Activated CD4-positive, alpha-beta memory T cell treated with anti-CD3 and anti-CD28 coated beads for 36 hours (primary cell): Measurements from ENCODE around the gene TMEM9. TPM values are rescaled to one million over a fixed set of nuclear protein-coding genes. Genes with fewer than 3 reads are reported as not detected.

Experiments used
- CTCF ChIA-PET: fragments of 350-600 bp; sonication (Branson Sonifier 250); formaldehyde crosslinking; loops from one replicate; lab custom pipeline; 2021; ENCODE audit warnings: antibody characterized with exemption, inconsistent platforms; lab: Charles Lee
- POLR2A ChIA-PET: fragments of 350-600 bp; sonication (Branson Sonifier 250); formaldehyde crosslinking; loops from one replicate; lab custom pipeline; 2021; ENCODE audit warnings: antibody characterized with exemption; lab: Charles Lee
- DNase-seq: peaks from one replicate; pipeline ENCODE4 v3.0.0-alpha.2; 2020
- H3K27ac Mint-ChIP-seq: one replicate; pipeline ENCODE4 v1.8.0; 2021; ENCODE audit warnings: mixed read lengths
- H3K27me3 Mint-ChIP-seq: one replicate; pipeline ENCODE4 v1.8.0; 2021; ENCODE audit warnings: mixed read lengths
- H3K36me3 Mint-ChIP-seq: one replicate; pipeline ENCODE4 v1.8.0; 2021; ENCODE audit warnings: mixed read lengths
- H3K4me1 Mint-ChIP-seq: one replicate; pipeline ENCODE4 v1.8.0; 2021; ENCODE audit warnings: low read depth, mixed read lengths
- H3K4me3 Mint-ChIP-seq: one replicate; pipeline ENCODE4 v1.8.0; 2021; ENCODE audit warnings: mild to moderate bottlenecking, mixed read lengths
- H3K9me3 Mint-ChIP-seq: one replicate; pipeline ENCODE4 v1.8.0; 2021; ENCODE audit warnings: mixed read lengths
- intact Hi-C: fragments of 100-400 bp; cut with micrococcal nuclease; formaldehyde crosslinking; loops from one replicate; pipeline ENCODE4 v1.15.1; 2023
- total RNA-seq, 2 experiments: library from RNA; stranded (reverse); gene quantifications; one replicate each; pipeline ENCODE4 v1.2.3, GENCODE V29; 2021

TMEM9 gene
- total RNA-seq, 2 experiments from 2014 or later: 21.7 to 22.5 TPM

- ChIA-PET POLR2A (no interaction called here), CTCF (no interaction called here)
- Mint-ChIP-seq H3K4me3 (no peak overlapping the region), H3K9me3 (no peaks in the 10 kb centered on the region), H3K4me1 (peaks cover 20% of the 10 kb centered on the region), H3K27ac (no peak overlapping the region), H3K27me3 (peaks cover 16% of the 10 kb centered on the region), H3K36me3 (no peaks in the 10 kb centered on the region)
- intact Hi-C loops: no loop called here
- no peak for DNase-seq
Measured at GRCh38 chr1:201156819-201157218, 2.5 kb upstream of the TMEM9 start.

GRCh38 chr1:201156346-201156745, 2.1 kb upstream of the TMEM9 start:
- ChIA-PET CTCF (interaction anchor here (0.9 to 1.0 kb wide), 2 partner anchors 13 to 42 kb away, joined by 3 read pairs; no protein-coding TSS in a partner anchor), POLR2A (no interaction called here)
- H3K4me1 Mint-ChIP-seq: peaks cover 20% of the 10 kb centered on the region
- H3K9me3 Mint-ChIP-seq: no peaks in the 10 kb centered on the region
- DNase-seq: no peak
- peaks cover 2% of the 10 kb centered on the region for H3K36me3 Mint-ChIP-seq
- H3K27me3 Mint-ChIP-seq: peaks cover 16% of the 10 kb centered on the region
- no peak overlapping the region for H3K27ac Mint-ChIP-seq
- intact Hi-C loops: no loop called here
- no peak overlapping the region for H3K4me3 Mint-ChIP-seq

- intact Hi-C loops: loop anchor here (2.0 kb wide), 1 partner anchor 351 kb away; the partner anchor contains the start of gene CSRP1
- POLR2A ChIA-PET: interaction anchor here (2.8 kb wide), 1 partner anchor 16 kb away, joined by 17 read pairs; no protein-coding TSS in a partner anchor
- H3K27me3 Mint-ChIP-seq: peaks cover 13% of the 10 kb centered on the region
- H3K9me3 Mint-ChIP-seq: no peaks in the 10 kb centered on the region
- no peak overlapping the region for H3K4me3 Mint-ChIP-seq
- no peak for DNase-seq
- peaks cover 8% of the 10 kb centered on the region for H3K36me3 Mint-ChIP-seq
- CTCF ChIA-PET: interaction anchor here (1.0 to 1.9 kb wide), 2 partner anchors 14 to 16 kb away, joined by 3 to 10 read pairs; no protein-coding TSS in a partner anchor
- H3K4me1 Mint-ChIP-seq: peaks cover 20% of the 10 kb centered on the region
- no peak overlapping the region for H3K27ac Mint-ChIP-seq
Measured at GRCh38 chr1:201155354-201155753, 1.1 kb upstream of the TMEM9 start.

- Mint-ChIP-seq H3K36me3 (peaks cover 8% of the 10 kb centered on the region), H3K4me3 (peak overlapping the region; percentile 80), H3K4me1 (peaks cover 20% of the 10 kb centered on the region), H3K9me3 (no peaks in the 10 kb centered on the region), H3K27me3 (peaks cover 13% of the 10 kb centered on the region), H3K27ac (peak overlapping the region; percentile 71)
- ChIA-PET POLR2A (interaction anchor here (1.1 to 2.8 kb wide), 3 partner anchors 8 to 17 kb away, joined by 5 to 17 read pairs (median 6); no protein-coding TSS in a partner anchor), CTCF (interaction anchor here (0.9 to 1.9 kb wide), 5 partner anchors 16 to 69 kb away, joined by 3 to 10 read pairs (median 4); no protein-coding TSS in a partner anchor)
- DNase-seq: no peak
- intact Hi-C loops: loop anchor here (1.0 to 5.0 kb wide), 3 partner anchors 17 to 353 kb away; partner anchors contain the start of genes CSRP1 and KIF21B
Measured at GRCh38 chr1:201153474-201154388, 543 bp downstream of the TMEM9 start.

DNA sequence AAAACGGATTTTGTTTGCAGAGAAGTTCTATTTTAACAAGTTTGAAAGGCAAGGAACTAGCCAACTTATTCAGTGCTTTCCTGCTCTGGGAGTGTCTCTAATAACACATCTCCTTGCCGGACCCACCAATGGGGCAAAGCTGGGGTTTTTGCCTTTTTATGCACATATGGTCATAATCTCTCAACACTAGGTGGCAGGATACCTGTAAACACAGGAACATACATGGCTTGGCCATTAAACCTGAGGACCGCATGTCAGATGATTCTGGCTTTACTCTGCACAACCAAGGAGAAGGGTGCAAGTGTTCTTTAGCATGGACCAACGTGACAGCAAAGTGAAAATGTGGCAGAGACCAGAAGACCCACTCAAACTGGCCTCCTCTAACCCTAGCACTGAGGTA, 4.9 kb downstream of the TMEM9 start:
- POLR2A ChIA-PET: no interaction called here
- intact Hi-C loops: loop anchor here (1.0 kb wide), 2 partner anchors 36 to 74 kb away; no protein-coding TSS in a partner anchor
- Mint-ChIP-seq H3K36me3 (peaks cover 8% of the 10 kb centered on the region), H3K27me3 (no peaks in the 10 kb centered on the region), H3K4me1 (peaks cover 15% of the 10 kb centered on the region), H3K4me3 (no peak overlapping the region), H3K9me3 (no peaks in the 10 kb centered on the region), H3K27ac (no peak overlapping the region)
- no peak for DNase-seq
- CTCF ChIA-PET: interaction anchor here (0.8 to 4.3 kb wide), 13 partner anchors 9 to 75 kb away, joined by 3 to 37 read pairs (median 4); no protein-coding TSS in a partner anchor

- intact Hi-C loops: no loop called here
- Mint-ChIP-seq H3K27me3 (no peaks in the 10 kb centered on the region), H3K9me3 (no peaks in the 10 kb centered on the region), H3K4me1 (peaks cover 3% of the 10 kb centered on the region), H3K36me3 (peaks cover 9% of the 10 kb centered on the region), H3K4me3 (no peak overlapping the region), H3K27ac (no peak overlapping the region)
- CTCF ChIA-PET: interaction anchor here (0.7 to 1.6 kb wide), 2 partner anchors 74 to 76 kb away, joined by 3 to 5 read pairs; no protein-coding TSS in a partner anchor
- POLR2A ChIA-PET: no interaction called here
- no peak for DNase-seq
Measured at GRCh38 chr1:201147396-201148015, 6.8 kb downstream of the TMEM9 start.

- CTCF ChIA-PET: interaction anchor here (0.7 to 1.6 kb wide), 2 partner anchors 75 to 76 kb away, joined by 3 to 5 read pairs; no protein-coding TSS in a partner anchor
- DNase-seq: no peak
- Mint-ChIP-seq H3K9me3 (no peaks in the 10 kb centered on the region), H3K27me3 (no peaks in the 10 kb centered on the region), H3K4me3 (no peak overlapping the region), H3K36me3 (peaks cover 10% of the 10 kb centered on the region), H3K27ac (no peak overlapping the region), H3K4me1 (no peaks in the 10 kb centered on the region)
- POLR2A ChIA-PET: interaction anchor here (1.7 kb wide), 1 partner anchor 7 kb away, joined by 5 read pairs; the partner anchor contains the start of gene TMEM9
- intact Hi-C loops: no loop called here
Measured at GRCh38 chr1:201146626-201147390, 7.5 kb downstream of the TMEM9 start.

GRCh38 chr1:201145816-201146215, 8.5 kb downstream of the TMEM9 start:
- DNase-seq: no peak
- Mint-ChIP-seq H3K27ac (no peak overlapping the region), H3K27me3 (no peaks in the 10 kb centered on the region), H3K4me1 (no peaks in the 10 kb centered on the region), H3K9me3 (no peaks in the 10 kb centered on the region), H3K4me3 (no peak overlapping the region), H3K36me3 (peaks cover 4% of the 10 kb centered on the region)
- ChIA-PET POLR2A (interaction anchor here (1.7 kb wide), 1 partner anchor 8 kb away, joined by 5 read pairs; the partner anchor contains the start of gene TMEM9), CTCF (interaction anchor here (1.0 kb wide), 1 partner anchor 77 kb away, joined by 3 read pairs; no protein-coding TSS in a partner anchor)
- intact Hi-C loops: no loop called here

DNA sequence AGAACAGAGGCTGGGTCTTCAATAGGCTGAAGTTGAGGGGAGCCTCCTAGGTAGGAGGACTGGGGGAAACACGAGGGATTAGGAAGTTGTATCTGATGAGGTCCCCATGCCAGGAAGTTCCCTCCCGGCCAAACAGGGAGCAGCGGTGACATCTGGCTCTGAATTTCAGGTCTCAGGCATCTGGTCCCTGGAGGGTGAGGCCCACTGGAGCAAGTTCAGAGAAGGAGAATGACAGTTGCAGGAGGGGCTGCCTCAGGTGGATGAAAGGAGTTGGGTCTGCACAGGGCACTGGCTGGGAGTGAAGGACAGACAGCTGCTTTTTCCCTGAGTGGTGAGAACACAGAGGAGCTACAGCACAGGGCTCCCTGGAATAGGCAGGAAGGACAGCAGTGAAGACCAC, 9.1 kb downstream of the TMEM9 start:
- POLR2A ChIA-PET: interaction anchor here (1.7 kb wide), 1 partner anchor 9 kb away, joined by 5 read pairs; the partner anchor contains the start of gene TMEM9
- Mint-ChIP-seq H3K27ac (no peak overlapping the region), H3K36me3 (peaks cover 3% of the 10 kb centered on the region)

DNA sequence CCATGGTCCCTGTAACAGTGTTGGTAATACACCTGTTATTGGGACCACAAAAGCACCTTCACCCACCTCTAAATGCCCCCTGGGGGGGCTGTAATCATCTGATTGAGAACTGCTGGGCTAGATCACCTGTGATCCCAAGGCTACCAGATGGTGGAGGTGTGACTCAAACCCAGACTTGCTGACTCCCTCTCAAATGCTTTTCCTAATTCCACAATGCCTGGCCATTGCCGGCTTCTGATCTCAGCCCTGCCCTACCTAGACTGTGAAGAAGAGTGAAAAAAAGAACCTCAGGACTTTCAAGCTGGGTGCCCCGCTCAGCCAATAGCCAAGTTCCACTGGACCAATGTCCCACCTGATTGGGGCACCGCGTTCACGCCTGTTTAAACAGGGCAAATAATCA, 9.6 kb downstream of the TMEM9 start:
- ChIA-PET POLR2A (no interaction called here), CTCF (no interaction called here)
- no peak overlapping the region for H3K4me3 Mint-ChIP-seq
- intact Hi-C loops: no loop called here
- no peak for DNase-seq
- peaks cover 3% of the 10 kb centered on the region for H3K36me3 Mint-ChIP-seq
- no peaks in the 10 kb centered on the region for H3K9me3 Mint-ChIP-seq
- H3K27me3 Mint-ChIP-seq: no peaks in the 10 kb centered on the region
- no peaks in the 10 kb centered on the region for H3K4me1 Mint-ChIP-seq
- H3K27ac Mint-ChIP-seq: no peak overlapping the region

More for the DNA sequence above, 9.1 kb downstream of the TMEM9 start:
- intact Hi-C loops: no loop called here
- no peaks in the 10 kb centered on the region for H3K27me3 Mint-ChIP-seq
- no peaks in the 10 kb centered on the region for H3K9me3 Mint-ChIP-seq
- CTCF ChIA-PET: interaction anchor here (1.0 kb wide), 1 partner anchor 78 kb away, joined by 3 read pairs; no protein-coding TSS in a partner anchor
- H3K4me3 Mint-ChIP-seq: no peak overlapping the region
- DNase-seq: no peak
- no peaks in the 10 kb centered on the region for H3K4me1 Mint-ChIP-seq
